GM18907 (cell line): Measurements from ENCODE around the gene VANGL1.

Experiments
- ATAC-seq: cut with Tn5 transposase; IDR thresholded peaks from one replicate; pipeline ENCODE4 v1.9.1; 2021; ENCODE audit warnings: mild to moderate bottlenecking, moderate library complexity; ENCODE audit not compliant: unreplicated experiment

The VANGL1 gene

GRCh38 chr1:115697619-115698018, 55.8 kb downstream of the VANGL1 start:
- ATAC-seq: no peak

- no peak for ATAC-seq
Measured at GRCh38 chr1:115701090-115701489, 59.3 kb downstream of the VANGL1 start.

GRCh38 chr1:115702959-115703358, 61.2 kb downstream of the VANGL1 start:
- ATAC-seq: no peak

GRCh38 chr1:115705085-115705951, 63.5 kb downstream of the VANGL1 start:
- ATAC-seq: no peak

GRCh38 chr1:115705963-115706362, 64.2 kb downstream of the VANGL1 start:
- no peak for ATAC-seq

GRCh38 chr1:115706587-115707425, 65.0 kb downstream of the VANGL1 start:
- ATAC-seq: peak; percentile 67

GRCh38 chr1:115710859-115711624, 69.3 kb downstream of the VANGL1 start:
- ATAC-seq: no peak

GRCh38 chr1:115712911-115713609, 71.3 kb downstream of the VANGL1 start:
- ATAC-seq: no peak

GRCh38 chr1:115713906-115714305, 72.1 kb downstream of the VANGL1 start:
- ATAC-seq: no peak

GRCh38 chr1:115714572-115715141, 72.9 kb downstream of the VANGL1 start:
- ATAC-seq: no peak

GRCh38 chr1:115717541-115717940, 75.8 kb downstream of the VANGL1 start:
- no peak for ATAC-seq

- ATAC-seq: no peak
Measured at GRCh38 chr1:115718011-115718754, 76.4 kb downstream of the VANGL1 start.

GRCh38 chr1:115719285-115719684, 77.5 kb downstream of the VANGL1 start:
- ATAC-seq: no peak

- ATAC-seq: no peak
Measured at GRCh38 chr1:115722221-115722620, 80.5 kb downstream of the VANGL1 start.

GRCh38 chr1:115723756-115724155, 82.0 kb downstream of the VANGL1 start:
- no peak for ATAC-seq

GRCh38 chr1:115725600-115725999, 83.8 kb downstream of the VANGL1 start:
- ATAC-seq: no peak

GRCh38 chr1:115726161-115726560, 84.4 kb downstream of the VANGL1 start:
- ATAC-seq: no peak

- no peak for ATAC-seq
Measured at GRCh38 chr1:115726570-115726969, 84.8 kb downstream of the VANGL1 start.

GRCh38 chr1:115727706-115728249, 86.0 kb downstream of the VANGL1 start:
- no peak for ATAC-seq
